ENCODE results near the gene LRMDA. TPM values are rescaled to one million over a fixed set of nuclear protein-coding genes. Genes with fewer than 3 reads are reported as not detected.

The LRMDA gene
- total and polyA plus RNA-seq, 2 of the 4 experiments (the other 2 are of a cell fraction), result 0.07 TPM; not detected in 1

DNA sequence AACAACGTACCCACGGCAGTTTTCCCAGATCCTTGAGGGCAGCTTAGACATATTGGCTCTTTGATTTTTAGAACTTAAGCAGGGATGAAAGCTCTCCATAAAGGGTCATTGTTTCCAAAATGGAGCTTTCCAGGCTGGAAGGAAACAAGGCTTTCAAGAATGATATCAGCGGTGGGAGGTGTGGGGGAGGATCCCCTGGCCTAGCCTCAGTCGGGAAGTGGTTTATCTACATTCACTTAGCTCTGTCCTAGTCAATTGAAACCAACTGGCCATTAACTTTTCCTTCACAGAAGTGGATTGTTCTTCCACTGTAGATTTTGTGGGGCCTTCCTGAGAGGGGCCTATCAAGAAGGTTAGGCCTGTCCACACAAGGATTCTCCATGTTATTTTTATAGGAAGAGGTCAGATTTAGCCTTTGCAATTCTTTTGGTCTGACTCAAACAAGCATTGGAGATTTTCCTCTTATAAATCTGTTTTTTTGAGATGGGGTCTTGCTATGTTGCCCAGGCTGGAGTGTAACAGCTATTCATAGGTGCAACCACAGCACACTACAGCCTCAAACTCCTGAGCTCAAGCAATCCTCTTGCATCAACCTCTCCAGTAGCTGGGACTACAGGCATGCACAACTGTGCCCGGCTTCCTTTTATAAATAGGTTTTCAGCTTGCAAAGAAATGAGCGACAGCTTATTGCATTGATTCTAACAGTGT lies 343.5 kb downstream of the LRMDA start:
- Histone ChIP-seq H3K27ac (ENCODE audit: insufficient read depth, low read length) (no peak overlapping the region), H3K9ac (ENCODE audit: low read depth, low read length) (no peak overlapping the region), H3K4me1 (ENCODE audit: control insufficient read depth, insufficient read depth, low read length) (no peaks in the 10 kb centered on the region; the same call in 1 of the 2 replicates), H4K91ac (ENCODE audit: insufficient read depth, low read depth, low read length) (no peak overlapping the region), H3K4me2 (ENCODE audit: low read depth, low read length) (no peak overlapping the region), H3K9me3 (ENCODE audit: control insufficient read depth, insufficient read depth, low read length) (no peaks in the 10 kb centered on the region), H3K56ac (ENCODE audit: extremely low read depth, insufficient read depth, low read length) (no peak overlapping the region), H2BK120ac (ENCODE audit: low read depth, low read length) (no peak overlapping the region), H2AFZ (replicated peaks; ENCODE audit: low read length, poor library complexity) (no peak overlapping the region), H3K4ac (ENCODE audit: low read depth, low read length) (no peak overlapping the region), H2AK5ac (ENCODE audit: low read depth, low read length) (no peak overlapping the region), H3K18ac (ENCODE audit: low read depth, low read length) (no peak overlapping the region), H2BK5ac (ENCODE audit: low read depth, low read length, poor library complexity, severe bottlenecking) (no peak overlapping the region), H2BK20ac (ENCODE audit: low read depth, low read length) (no peak overlapping the region), H2BK15ac (ENCODE audit: low read depth, low read length) (no peak overlapping the region), H3K36me3 (ENCODE audit: control insufficient read depth, insufficient read depth, low read length) (no peaks in the 10 kb centered on the region), H4K20me1 (ENCODE audit: insufficient read depth, low read length) (no peaks in the 10 kb centered on the region), H3K79me1 (ENCODE audit: low read depth in 1 of 2, low read length in 2 of 2) (no peaks in the 10 kb centered on the region), H2AK9ac (replicated peaks; ENCODE audit: low read depth, low read length, poor library complexity) (no peak overlapping the region), H4K5ac (ENCODE audit: low read depth, low read length) (no peak overlapping the region), H4K8ac (ENCODE audit: low read depth in 2 of 2, low read length in 2 of 2) (no peak overlapping the region), H3K23ac (ENCODE audit: low read depth, low read length) (no peak overlapping the region), H3K4me3 (ENCODE audit: insufficient read depth, low read depth, low read length) (no peak overlapping the region), H3K27me3 (ENCODE audit: control insufficient read depth, insufficient read depth, low read length) (no peaks in the 10 kb centered on the region; the same call in 1 of the 2 replicates), H3K9me1 (ENCODE audit: insufficient read depth, low read length) (no peaks in the 10 kb centered on the region; the same call in 1 of the 2 replicates), H3K14ac (replicated peaks; ENCODE audit: low read depth, low read length) (no peak overlapping the region)
- no TSS peak for BruUV-seq (replicated peaks)
- DNase-seq (no peak), ATAC-seq (ENCODE audit: low read depth) (no peak)
- intact Hi-C loops (cut with micrococcal nuclease), result no loop called here
- in situ Hi-C loops (cut with MboI; ENCODE audit: low sequenced_read_pairs), result no loop called here
- TF ChIP-seq, protein P1, sequence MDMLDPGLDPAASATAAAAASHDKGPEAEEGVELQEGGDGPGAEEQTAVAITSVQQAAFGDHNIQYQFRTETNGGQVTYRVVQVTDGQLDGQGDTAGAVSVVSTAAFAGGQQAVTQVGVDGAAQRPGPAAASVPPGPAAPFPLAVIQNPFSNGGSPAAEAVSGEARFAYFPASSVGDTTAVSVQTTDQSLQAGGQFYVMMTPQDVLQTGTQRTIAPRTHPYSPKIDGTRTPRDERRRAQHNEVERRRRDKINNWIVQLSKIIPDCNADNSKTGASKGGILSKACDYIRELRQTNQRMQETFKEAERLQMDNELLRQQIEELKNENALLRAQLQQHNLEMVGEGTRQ (IDR thresholded peaks at IDR 0.05; ENCODE audit: low read depth, low read length), result no peak
- TF ChIP-seq RCOR1 (IDR thresholded peaks at IDR 0.05; ENCODE audit: insufficient replicate concordance, low read length), result no peak
- TF ChIP-seq SMC3 (IDR thresholded peaks at IDR 0.05; ENCODE audit: low read depth, low read length), result no peak
- no peak for TF ChIP-seq RFX5 (IDR thresholded peaks at IDR 0.05; ENCODE audit: low read depth, low read length)
- TF ChIP-seq, protein P2, sequence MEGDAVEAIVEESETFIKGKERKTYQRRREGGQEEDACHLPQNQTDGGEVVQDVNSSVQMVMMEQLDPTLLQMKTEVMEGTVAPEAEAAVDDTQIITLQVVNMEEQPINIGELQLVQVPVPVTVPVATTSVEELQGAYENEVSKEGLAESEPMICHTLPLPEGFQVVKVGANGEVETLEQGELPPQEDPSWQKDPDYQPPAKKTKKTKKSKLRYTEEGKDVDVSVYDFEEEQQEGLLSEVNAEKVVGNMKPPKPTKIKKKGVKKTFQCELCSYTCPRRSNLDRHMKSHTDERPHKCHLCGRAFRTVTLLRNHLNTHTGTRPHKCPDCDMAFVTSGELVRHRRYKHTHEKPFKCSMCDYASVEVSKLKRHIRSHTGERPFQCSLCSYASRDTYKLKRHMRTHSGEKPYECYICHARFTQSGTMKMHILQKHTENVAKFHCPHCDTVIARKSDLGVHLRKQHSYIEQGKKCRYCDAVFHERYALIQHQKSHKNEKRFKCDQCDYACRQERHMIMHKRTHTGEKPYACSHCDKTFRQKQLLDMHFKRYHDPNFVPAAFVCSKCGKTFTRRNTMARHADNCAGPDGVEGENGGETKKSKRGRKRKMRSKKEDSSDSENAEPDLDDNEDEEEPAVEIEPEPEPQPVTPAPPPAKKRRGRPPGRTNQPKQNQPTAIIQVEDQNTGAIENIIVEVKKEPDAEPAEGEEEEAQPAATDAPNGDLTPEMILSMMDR (conservative IDR thresholded peaks at IDR 0.05; ENCODE audit: low read depth, low read length), result no peak
- TF ChIP-seq MAFK (IDR thresholded peaks at IDR 0.05; ENCODE audit: low read depth, low read length), result no peak
- no peak for TF ChIP-seq NFE2L2 (IDR thresholded peaks at IDR 0.05; ENCODE audit: low read depth, low read length)
- no peak for TF ChIP-seq CHD1 (IDR thresholded peaks at IDR 0.05; ENCODE audit: low read depth, low read length)
- TF ChIP-seq, protein P3, sequence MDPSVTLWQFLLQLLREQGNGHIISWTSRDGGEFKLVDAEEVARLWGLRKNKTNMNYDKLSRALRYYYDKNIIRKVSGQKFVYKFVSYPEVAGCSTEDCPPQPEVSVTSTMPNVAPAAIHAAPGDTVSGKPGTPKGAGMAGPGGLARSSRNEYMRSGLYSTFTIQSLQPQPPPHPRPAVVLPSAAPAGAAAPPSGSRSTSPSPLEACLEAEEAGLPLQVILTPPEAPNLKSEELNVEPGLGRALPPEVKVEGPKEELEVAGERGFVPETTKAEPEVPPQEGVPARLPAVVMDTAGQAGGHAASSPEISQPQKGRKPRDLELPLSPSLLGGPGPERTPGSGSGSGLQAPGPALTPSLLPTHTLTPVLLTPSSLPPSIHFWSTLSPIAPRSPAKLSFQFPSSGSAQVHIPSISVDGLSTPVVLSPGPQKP (IDR thresholded peaks at IDR 0.05; ENCODE audit: borderline replicate concordance, low read depth, low read length), result no peak
- TF ChIP-seq RAD21 (IDR thresholded peaks at IDR 0.05; ENCODE audit: low read length), result no peak
- TF ChIP-seq MAZ (IDR thresholded peaks at IDR 0.05; ENCODE audit: borderline replicate concordance, low read depth, low read length), result no peak
- no peak for TF ChIP-seq POLR2A (IDR thresholded peaks at IDR 0.05; ENCODE audit: low read depth, low read length)
- TF ChIP-seq BHLHE40 (IDR thresholded peaks at IDR 0.05; ENCODE audit: low read depth, low read length), result no peak
- TF ChIP-seq FOS (IDR thresholded peaks at IDR 0.05; ENCODE audit: low read depth, low read length), result no peak
- no peak for TF ChIP-seq MXI1 (IDR thresholded peaks at IDR 0.05; ENCODE audit: borderline replicate concordance, low read depth, low read length)
- TF ChIP-seq CEBPB (IDR thresholded peaks at IDR 0.05; ENCODE audit: low read depth, low read length), result no peak
- 29% methylated on average over 1 of the region's 6 CpGs; no CpG with 5 or more reads in 1 of the 2 experiments for WGBS, 2 experiments (ENCODE audit: extremely low coverage in 2 of 2, insufficient read length in 1 of 2)
- dilution Hi-C loops (cut with HindIII; ENCODE audit: low sequenced_read_pairs, unreplicated experiment), result no loop called here
- ChIA-PET POLR2A (ENCODE audit: unreplicated experiment) (no interaction called here), CTCF (interaction anchor here (0.7 kb wide), 1 partner anchor 27 kb away, joined by 4 read pairs; no protein-coding TSS in a partner anchor)

Measured in IMR-90 (cell line).